Fibroblast of skin of scalp (primary cell): Measurements from ENCODE around the gene TOR1A. TPM values are rescaled to one million over a fixed set of nuclear protein-coding genes. Genes with fewer than 3 reads are reported as not detected.

Experiments
- DNase-seq: peaks from one replicate; pipeline ENCODE4 v3.0.0-alpha.2; 2013
- polyA plus RNA-seq, 2 experiments: library from polyadenylated mRNA; unstranded; fragments of 120-200 nt; gene quantifications; one replicate each; pipeline ENCODE4 v1.2.1, GENCODE V29; 2013; ENCODE audit not compliant: insufficient read length in 2 of 2

TOR1A gene, protein sequence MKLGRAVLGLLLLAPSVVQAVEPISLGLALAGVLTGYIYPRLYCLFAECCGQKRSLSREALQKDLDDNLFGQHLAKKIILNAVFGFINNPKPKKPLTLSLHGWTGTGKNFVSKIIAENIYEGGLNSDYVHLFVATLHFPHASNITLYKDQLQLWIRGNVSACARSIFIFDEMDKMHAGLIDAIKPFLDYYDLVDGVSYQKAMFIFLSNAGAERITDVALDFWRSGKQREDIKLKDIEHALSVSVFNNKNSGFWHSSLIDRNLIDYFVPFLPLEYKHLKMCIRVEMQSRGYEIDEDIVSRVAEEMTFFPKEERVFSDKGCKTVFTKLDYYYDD
- polyA plus RNA-seq (2013, experiment 1 of 2; ENCODE audit: insufficient read length): 44.3 TPM
- 44.4 TPM for polyA plus RNA-seq (2013, experiment 2 of 2; ENCODE audit: insufficient read length)

DNA sequence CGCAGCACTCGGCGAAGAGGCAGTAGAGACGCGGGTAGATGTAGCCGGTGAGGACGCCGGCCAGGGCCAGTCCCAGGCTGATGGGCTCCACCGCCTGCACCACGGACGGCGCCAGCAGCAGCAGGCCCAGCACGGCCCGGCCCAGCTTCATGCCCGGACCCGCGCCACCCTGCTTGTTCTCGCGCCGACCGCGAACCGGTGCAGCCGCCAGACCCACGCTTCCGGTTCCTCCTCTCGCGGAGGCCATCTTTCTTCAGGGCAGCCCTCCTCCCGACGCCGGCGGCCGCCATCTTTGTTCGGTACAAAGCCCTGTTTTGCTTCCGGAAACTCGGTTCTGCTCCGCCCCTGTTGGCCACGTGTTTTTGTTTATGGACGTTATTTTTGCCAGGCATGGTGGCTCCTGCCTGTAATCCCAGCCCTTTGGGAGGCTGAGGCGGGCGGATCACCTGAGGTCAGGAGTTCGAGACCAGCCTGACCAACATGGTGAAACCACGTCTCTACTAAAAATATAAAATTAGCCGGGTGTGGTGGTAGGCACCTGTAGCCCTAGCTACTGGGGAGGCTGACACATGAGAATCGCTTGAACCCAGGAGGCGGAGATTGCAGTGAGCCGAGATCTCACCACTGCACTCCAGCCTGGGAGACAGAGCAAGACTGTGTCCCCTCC is at the start of gene TOR1A:
TSS of gene TOR1A (minus strand) at position 202 of the 667 bp plus-strand sequence. CDS start at position 151, 51 bp downstream.
- peak; percentile 94 for DNase-seq

DNA sequence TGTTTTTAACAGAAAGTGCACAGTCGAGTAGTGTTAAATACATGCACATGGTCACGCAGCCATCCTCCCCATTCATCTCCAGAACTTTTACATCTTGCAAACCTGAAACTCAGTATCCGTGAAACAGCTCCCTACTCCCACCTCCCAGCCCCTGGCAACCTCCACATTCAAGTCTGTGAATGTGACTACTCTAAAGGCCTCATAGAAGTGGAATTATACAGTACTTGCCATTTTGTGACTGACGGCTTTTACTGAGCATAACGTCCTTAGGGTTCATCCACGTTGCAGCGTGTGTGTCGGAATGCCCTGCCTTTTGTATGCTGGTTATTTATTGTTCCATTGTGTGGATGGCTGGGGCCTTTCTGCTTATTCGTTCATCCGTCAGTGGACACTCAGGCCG is 47.1 kb upstream of the TOR1A start:
- no peak for DNase-seq

DNA sequence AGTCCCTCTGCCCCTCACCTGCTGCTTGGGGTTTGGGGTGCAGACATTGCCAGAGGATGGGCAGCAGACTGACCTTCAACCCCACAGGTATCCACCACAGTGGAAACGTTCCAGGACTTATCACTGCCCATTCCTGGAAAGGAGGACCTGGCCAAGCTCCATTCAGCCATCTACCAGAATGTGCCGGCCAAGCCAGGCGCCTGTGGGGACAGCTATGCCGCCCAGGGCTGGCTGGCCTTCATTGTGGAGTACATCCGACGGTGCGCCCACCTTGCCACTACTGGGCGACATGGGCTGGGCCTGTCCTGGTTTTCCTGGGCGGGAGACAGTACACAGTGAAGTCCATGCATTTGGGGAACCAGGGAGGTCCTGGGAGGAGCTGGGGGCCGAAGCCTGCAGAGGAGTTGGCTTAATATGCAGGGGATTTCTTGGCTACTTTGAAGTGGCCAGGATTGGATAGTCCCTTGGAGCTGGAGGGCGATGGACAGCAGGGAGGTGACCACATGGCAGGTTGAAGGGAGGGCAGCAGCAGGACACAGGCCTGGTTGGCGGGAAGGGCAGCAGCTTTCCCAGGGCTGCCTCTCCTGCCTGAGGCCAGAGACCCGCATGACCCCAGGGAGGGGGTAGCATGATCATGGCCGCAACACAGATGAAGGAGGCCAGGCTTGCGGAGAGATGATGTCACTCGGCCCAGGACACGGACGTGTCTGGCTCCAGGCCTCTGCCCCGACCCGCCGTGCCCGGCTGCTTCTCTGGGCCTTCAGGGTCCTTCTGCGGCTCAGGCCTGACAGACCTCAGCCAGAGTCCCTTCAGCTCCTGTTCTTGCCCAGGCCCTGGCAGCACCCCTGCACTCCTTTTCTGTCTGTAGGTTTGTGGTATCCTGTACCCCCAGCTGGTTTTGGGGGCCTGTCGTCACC is 45.9 kb upstream of the TOR1A start:
- DNase-seq: no peak

DNA sequence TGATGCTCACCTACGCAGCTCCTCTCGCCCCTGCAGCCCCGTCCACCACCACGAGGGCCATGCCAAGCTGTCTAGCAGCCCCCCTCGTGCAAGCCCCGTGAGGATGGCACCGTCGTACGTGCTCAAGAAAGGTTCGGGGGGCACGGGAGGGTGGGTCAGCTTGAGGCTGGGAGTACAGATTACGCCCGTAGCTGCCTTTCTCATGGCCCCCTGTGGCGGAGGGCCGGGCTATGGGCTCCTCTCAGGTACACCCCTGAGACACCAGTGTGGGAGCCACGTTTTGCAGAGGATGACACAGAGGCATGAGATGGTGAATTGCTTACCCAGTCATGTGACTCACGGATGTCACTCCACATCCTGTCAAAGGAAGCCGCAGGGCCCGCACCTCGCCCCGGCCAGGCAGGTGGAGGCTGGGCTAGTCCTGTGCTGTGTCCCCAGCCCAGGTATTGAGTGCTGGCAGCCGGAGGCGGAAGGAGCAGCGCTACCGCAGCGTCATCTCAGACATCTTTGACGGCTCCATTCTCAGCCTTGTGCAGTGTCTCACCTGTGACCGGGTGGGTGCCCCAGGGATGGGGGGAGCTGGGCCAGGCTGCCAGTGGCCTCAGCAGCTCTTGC is 45.0 kb upstream of the TOR1A start:
- DNase-seq: no peak

DNA sequence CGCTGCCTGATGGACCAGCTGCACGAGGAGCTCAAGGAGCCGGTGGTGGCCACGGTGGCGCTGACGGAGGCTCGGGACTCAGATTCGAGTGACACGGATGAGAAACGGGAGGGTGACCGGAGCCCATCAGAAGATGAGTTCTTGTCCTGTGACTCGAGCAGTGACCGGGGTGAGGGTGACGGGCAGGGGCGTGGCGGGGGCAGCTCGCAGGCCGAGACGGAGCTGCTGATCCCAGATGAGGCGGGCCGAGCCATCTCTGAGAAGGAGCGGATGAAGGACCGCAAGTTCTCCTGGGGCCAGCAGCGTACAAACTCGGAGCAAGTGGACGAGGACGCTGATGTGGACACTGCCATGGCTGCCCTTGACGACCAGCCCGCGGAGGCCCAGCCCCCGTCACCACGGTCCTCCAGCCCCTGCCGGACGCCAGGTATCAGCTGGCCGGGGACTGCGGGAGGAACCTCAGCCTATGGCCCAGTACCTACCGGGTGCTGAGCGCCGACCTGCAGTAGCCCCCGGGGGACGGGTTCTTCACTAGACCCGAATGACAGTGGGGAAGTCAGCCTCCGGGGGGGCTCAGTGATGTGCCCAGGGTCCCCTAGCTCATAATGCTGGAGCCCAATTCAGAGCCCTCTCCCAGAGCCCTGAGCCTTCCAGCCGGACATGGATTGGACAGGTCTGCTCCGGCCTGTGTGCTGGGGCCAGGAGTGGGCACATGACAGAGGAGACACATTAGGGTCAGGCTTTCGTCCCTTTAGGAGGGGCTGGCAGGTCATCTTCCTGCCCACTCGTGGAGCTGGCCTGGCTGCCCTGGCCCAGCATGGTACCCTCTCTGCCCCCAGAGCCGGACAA is 44.3 kb upstream of the TOR1A start:
- DNase-seq: no peak

DNA sequence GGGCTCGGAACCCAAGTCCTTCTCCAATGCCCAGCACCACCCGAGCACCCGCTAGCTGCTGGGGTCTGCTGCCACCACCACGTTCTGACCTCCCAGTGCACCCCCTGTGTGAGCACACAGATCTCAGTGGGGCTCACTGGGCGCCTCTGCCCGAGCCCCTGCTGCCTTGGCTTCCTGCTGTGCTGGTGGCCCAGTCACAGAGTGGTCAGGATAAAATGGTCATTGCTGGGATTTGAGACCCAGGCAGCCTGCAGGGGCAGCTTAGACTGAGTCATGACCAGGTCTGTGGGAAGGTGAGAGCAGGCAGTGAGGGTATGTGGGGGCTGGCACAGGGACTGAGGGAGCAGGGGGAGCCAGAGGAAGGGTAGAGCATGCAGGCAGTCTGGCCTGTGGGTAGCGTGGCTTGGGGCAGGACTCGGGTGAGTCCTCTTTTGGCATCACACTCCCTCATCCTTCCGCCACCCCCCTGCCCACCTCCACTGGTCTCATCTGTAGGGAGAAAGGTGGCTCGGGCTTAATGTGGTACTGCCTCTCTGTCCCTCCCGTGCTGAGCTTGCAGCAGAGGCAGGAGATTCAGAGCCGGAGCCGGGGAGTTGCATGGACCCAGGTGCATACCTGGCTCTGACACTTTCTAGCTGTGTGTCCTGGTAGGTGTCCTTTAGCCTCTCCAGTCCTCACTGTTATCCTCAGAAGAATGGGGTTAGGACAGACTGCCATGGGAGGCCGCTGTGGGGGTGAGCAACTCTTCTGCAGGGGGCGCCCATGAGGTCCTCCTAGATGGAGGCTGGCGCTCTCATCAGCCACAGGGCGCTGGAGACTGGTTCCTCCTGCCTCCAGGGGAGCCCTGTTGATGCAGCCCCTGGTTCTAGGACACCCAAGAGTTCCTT is 43.4 kb upstream of the TOR1A start:
- no peak for DNase-seq

DNA sequence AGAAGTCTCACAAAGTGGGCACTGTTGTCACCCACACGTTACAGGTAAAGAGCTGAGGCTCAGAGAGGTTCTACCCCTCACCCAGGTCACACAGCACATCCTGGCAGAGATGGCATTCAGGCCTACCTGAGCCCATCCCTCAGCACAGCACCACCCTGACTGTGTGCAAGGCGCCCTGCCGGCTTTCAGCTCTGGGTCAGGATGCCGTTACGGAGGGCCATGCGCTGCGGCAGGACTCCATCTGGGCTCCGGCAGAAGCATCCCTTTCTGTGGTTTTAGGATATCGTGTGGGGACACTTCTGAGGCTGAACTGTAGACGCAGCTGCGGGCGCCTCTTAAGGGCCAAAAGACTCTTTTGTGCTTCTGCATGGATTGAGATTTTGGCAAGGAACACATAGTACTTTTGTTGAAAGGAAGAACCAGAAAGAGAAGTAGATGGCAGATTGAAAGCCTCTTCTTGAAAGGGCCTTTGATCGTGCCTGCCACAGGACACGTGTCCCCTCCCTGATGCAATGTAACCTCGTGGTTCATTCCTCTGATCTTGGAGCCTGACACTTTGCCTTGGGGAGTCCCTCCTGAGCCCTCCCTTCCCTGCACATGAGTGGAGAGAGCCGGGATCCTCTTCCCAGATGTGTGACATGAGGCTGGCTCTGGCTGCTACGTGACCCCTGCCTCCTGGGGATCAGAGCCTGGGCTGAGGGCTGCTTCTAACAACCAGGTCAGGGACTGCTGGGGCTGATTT is 42.6 kb upstream of the TOR1A start:
- no peak for DNase-seq

DNA sequence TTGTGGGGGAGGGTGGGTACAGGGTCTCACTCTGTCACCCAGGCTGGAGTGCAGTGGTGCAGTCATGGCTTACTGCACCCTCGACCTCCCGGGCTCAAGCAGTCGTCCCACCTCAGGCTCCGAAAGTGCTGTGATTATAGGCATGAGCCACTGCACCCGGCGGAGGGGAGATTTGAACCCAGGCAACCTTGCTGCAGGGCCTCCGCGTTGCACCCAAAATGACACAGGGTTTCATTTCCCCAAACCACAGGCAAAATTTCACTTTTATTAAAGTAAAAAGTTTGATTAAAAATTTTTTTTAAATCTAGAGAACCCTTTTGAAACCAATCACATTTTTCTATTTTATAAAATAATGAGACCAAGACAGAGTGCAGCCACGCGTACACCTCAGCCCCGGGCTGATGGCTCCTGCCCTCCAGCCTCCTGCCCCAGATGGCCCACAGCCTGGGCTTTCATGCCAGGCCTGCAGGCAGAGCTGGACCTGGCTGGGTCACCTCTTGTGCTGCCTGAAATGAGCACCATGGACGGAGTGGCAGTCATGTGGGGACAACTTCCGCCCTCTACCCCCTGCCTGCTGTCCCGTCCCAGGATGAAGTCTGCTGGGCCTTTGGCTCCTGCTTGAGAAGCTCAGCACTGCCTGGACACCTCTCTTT is 41.9 kb upstream of the TOR1A start:
- DNase-seq: no peak

DNA sequence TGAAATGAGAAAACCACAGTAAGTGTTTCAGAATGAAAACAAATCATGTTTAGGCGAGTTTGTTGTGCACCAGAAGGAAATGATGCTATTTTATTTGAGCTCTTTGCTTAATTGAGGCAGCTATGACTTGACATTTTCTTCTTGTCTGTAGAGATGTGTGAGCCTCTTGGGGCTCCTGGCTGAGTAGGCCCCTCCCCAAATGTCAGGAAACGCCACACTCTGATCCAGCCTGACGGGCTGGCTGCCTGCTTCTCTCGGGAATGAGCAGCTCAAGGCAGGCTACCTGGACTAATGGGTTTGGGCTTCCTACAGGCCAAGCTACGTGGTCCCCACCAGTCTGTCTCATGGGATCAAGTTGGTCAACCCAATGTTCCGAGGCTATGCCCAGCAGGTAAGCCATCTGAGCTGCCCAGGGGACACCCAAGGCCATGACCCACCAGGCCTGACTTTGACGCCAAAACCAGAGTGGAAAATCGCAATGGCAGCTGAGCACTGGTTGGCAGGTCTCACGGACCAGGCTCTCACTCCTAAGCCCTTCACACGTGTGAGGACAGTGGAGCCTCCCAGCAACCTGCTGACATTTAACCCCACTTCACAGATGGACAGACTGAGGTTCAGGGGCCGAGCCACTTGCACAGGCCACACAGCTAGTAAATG is 41.2 kb upstream of the TOR1A start:
- DNase-seq: no peak

DNA sequence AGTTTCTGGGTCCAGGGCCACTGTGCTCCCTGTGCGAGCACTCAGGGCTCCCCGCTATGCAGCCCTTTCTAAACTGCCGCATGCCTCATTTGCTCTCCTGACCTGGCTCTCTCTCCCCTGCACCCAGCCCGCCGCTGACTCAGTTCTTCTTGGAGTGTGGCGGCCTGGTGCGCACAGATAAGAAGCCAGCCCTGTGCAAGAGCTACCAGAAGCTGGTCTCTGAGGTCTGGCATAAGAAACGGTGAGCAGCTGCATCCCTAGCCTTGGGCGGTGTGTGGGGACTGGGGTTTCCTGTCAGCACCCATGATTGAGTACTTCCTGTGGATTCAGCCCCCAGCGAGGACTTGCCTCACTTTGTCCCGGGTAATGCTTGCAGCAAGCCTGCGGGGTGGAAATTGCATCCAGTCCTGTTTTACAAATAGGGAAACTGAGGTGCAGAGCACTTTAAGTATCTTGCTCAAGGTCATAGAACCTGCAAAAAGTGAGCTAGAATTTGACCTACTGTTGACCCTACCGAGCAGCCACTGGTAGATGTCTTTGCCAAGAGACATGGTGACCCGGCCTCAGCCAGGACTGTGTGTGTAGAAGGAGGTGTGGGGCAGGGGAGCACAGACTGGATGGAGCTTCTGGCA is 39.2 kb upstream of the TOR1A start:
- DNase-seq: peak; percentile 62

DNA sequence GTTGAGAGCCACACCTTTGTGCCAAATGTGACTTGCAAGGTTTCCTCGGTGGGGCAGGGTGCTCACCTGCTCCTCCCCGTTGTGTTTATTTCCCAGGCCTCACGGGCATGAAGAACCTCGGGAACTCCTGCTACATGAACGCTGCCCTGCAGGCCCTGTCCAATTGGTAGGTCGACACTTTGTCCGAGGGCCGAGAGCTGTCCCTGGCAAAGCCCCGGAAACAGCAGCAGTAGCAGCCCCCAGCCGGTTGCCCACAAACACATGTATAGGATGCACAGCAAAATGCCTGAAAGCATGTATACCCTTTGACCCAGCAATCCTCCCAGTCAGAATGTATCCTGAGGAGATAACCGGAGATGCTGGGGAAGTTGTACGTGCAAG is 37.5 kb upstream of the TOR1A start:
- no peak for DNase-seq

DNA sequence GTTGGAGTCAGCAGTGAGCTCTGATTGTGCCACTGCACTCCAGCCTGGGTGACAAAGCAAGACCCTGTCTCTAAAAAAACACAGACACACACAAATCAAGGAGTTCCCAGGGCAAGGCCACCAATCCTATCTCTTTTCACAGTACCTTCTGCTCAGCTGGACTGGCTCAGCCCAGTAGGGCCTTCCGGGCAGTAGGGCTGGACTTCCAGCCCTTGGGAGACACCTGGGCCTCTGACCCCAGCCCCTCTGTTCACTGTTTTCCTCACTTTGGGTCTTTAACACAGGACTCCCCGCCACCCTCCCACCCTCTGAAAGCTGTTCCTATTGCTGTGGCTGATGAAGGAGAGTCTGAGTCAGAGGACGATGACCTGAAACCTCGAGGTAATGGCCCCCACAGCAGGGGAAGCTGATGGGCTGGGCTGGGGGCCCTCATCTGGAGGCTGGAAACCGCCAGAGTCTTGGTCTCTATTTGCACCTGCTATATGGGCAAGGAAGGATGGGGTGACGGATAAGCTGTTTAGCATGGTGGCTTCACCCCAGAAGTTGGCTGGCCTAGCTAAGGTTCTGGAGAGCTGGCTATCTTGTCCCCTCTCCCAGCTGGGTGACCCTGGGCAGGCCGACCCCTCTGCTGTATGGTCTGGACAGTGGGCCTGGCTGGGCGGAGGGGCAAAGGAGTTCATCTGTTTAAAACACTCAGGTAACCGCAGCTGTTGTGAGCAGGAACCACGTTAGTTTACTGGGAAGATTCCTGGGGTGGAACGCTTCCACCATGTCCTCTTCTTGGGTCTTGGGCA is 36.9 kb upstream of the TOR1A start:
- DNase-seq: no peak

DNA sequence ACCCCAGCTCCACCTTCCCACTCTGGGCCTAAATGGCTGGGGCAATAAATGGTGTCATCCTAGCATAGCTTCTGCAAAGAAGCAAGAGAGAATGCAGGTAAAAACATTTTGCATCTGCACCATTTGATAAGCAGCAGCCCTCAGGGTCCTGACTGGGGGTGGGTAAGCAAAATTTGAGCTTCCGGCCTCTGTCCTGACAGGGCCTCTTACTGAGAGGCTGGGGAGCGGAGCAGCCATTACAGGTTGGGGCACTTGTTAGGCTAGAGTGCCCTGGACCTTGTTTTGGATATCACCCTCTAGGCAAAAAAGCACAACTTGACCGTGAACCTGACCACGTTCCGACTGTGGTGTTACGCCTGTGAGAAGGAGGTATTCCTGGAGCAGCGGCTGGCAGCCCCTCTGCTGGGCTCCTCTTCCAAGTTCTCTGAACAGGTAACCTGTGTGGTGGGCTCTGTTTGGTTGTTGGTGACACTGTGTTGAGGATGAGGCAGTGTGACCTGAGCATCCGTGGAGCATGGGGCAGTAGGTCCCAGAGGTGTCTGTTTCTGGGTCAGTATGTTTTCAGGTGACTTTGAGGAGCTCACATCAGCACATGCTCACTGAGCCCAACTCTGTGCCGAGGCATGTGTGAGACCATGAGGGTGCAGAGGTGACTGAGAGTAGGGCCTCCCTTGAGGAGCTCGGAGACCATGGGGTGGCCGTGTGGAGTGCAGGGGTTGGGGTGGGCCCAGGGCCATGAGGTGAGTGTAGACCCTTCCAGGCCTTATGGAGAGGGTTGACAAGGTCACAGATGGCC is 34.4 kb upstream of the TOR1A start:
- DNase-seq: no peak

DNA sequence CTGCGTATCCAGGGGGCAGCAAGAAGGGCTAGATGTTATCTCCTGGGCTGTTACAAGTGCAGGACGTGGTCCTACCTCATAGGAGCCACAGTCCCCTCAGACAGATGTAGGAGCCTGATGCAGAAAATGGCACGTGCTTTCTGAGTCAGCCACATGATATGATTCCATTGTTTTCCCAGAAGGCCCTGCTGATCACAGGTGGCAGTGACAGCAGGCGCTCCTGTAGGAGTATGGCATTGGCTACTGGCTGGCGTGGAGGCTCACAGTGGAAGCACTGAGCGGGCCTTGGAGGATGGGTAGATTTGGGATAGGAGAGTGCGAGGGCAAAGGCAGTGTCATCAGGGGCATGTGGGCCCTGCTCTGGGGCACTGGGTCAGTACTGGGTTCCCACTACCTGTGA is 33.3 kb upstream of the TOR1A start:
- DNase-seq: no peak

DNA sequence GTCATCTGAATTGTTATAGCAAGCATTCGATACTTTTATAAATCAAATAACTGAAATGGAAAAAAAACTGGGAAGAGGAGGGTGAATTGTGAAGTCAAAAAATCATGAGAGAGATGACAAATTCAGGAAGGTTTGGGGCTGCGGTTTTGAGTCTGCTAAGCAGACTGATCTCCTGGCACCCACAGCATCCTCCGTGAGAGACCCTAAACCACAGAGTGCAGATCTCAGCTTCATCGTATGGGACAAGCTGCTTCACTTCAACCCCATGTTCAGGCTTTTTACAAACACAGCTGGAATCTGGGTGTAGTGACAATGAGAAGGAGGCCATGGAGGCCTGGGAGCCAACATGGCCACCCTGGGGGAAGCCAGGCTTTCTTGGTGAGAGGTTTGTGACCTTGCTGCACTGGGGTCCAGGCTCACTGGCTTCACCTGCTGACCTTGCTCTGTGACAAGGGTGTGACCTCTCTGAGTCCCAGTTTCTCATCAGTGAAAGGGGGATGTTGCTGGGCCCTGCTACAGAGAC is 30.7 kb upstream of the TOR1A start:
- no peak for DNase-seq

DNA sequence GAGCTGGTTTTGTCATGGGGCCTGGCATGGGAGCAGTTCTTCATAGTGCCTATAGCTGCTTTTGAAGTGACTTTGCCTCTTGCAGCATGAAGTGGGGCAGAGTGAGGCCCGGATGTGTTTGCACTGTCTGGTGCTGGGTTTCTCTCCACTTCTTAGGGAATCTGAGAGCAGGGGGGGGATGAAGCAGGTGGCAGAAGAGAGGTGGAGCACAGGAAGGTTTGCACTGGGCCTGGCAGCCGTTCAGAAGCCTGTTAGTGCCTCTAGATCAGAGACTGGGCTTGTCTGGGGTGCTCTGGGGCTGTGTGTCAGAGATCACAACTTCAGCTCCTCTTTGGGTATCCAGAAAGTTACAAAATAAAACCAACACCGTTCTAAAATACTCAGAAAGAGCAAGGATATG is 29.7 kb upstream of the TOR1A start:
- no peak for DNase-seq
